OCI-LY1 (cell line): ENCODE measurements around the gene UST.

Experiments
- H2AFZ ChIP-seq: fragments of 200-600 bp; sonication (generic), shearing (Covaris generic); 2 replicates; pipeline ENCODE4 v1.6.0; 2014; ENCODE audit warnings: antibody characterized with exemption, mild to moderate bottlenecking, low read length
- H3F3A ChIP-seq: fragments of 200-600 bp; sonication (generic), shearing (Covaris generic); 2 replicates; pipeline ENCODE4 v1.6.0; 2014; ENCODE audit warnings: mild to moderate bottlenecking, antibody characterized with exemption, low read length, moderate library complexity; ENCODE audit not compliant: insufficient read depth
- H3K27ac ChIP-seq: fragments of 200-600 bp; sonication (generic); 2 replicates; pipeline ENCODE4 v1.5.1; 2014; ENCODE audit warnings: low read length, mixed run types, mild to moderate bottlenecking, low read depth; ENCODE audit not compliant: poor library complexity, severe bottlenecking
- H3K27me3 ChIP-seq: fragments of 200-600 bp; sonication (generic); 2 replicates; pipeline ENCODE4 v1.6.0; 2014; ENCODE audit warnings: antibody characterized with exemption, mild to moderate bottlenecking, low read length, moderate library complexity; ENCODE audit not compliant: insufficient read depth
- H3K36me3 ChIP-seq: fragments of 200-600 bp; sonication (generic); 2 replicates; pipeline ENCODE4 v1.6.1; 2014; ENCODE audit warnings: mild to moderate bottlenecking, antibody characterized with exemption, low read length, moderate library complexity, mixed read lengths; ENCODE audit not compliant: insufficient read depth
- H3K4me1 ChIP-seq: fragments of 200-600 bp; sonication (generic); 2 replicates; pipeline ENCODE4 v1.5.1; 2014; ENCODE audit warnings: mild to moderate bottlenecking, low read length, moderate library complexity; ENCODE audit not compliant: insufficient read depth, severe bottlenecking
- H3K4me2 ChIP-seq: fragments of 200-600 bp; sonication (generic), shearing (Covaris generic); 2 replicates; pipeline ENCODE4 v1.6.1; 2014; ENCODE audit warnings: low read length
- H3K4me3 ChIP-seq: fragments of 200-600 bp; sonication (generic); 2 replicates; pipeline ENCODE4 v1.5.1; 2014; ENCODE audit warnings: low read length, low read depth, mild to moderate bottlenecking, mixed read lengths; ENCODE audit not compliant: poor library complexity, severe bottlenecking
- H3K79me2 ChIP-seq: fragments of 200-600 bp; shearing (Covaris generic); 2 replicates; pipeline ENCODE4 v1.6.1; 2016; ENCODE audit warnings: mixed run types, low read length, mixed read lengths; ENCODE audit not compliant: insufficient read depth
- H3K9ac ChIP-seq: fragments of 200-600 bp; sonication (generic), shearing (Covaris generic); 2 replicates; pipeline ENCODE4 v1.6.1; 2014; ENCODE audit warnings: mild to moderate bottlenecking, low read length, mixed read lengths
- H3K9me2 ChIP-seq: fragments of 200-600 bp; sonication (generic), shearing (Covaris generic); 2 replicates; pipeline ENCODE4 v1.6.1; 2014; ENCODE audit warnings: low read depth, mild to moderate bottlenecking, low read length, mixed read lengths
- H3K9me3 ChIP-seq: fragments of 200-600 bp; shearing (Covaris generic); 2 replicates; pipeline ENCODE4 v1.6.1; 2014; ENCODE audit warnings: low read length, mixed read lengths
- H4K20me1 ChIP-seq: fragments of 200-600 bp; sonication (generic), shearing (Covaris generic); 2 replicates; pipeline ENCODE4 v1.6.0; 2016; ENCODE audit warnings: mild to moderate bottlenecking, low read length; ENCODE audit not compliant: insufficient read depth
- EZH2 ChIP-seq: fragments of 200-600 bp; sonication (generic), shearing (Covaris generic); IDR thresholded peaks from 2 replicates; pipeline ENCODE4 v1.8.0; 2017; ENCODE audit warnings: borderline replicate concordance, mixed run types, mild to moderate bottlenecking, antibody characterized with exemption, low read length, moderate library complexity, mixed read lengths
- TF ChIP-seq, protein P1 (sequence below): fragments of 200-600 bp; sonication (generic), shearing (Covaris generic); IDR thresholded peaks from 2 replicates; pipeline ENCODE4 v1.5.1; 2017; ENCODE audit warnings: mild to moderate bottlenecking, antibody characterized with exemption, low read length, moderate library complexity, mixed read lengths

UST gene

DNA sequence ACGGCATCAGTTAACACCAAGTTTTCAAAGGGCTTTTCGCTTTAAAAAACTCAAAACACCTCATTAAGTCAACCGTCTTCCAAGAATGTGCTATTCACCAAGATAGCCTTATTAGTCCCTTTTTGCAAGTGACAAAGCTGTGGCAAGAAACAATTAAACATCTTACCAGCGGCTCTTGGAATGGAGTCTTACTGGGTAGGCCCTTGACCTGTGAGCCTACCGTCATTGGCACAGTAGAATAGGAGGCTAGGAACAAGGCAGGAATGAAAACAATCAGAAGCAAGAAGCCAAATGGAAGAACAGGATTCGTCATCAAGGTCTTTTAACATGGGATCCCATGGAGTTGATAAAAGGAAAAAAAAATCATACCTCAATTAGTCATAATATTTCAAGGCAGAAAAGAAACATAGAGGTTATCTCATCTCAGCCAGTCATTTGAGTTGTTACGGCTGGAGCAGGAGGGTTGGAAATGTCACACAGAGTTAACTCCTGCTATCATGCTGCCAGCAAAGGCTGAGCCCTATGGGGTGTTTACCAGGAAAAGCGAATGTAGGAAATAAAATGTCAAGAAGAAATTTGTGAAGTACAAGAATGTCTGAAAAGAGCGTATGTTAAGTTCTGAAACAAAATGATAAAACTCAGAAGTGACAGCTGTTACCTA is 236.4 kb downstream of the UST start:
- no peaks in the 10 kb centered on the region for H3K36me3 ChIP-seq
- H3K27me3 ChIP-seq, result no peaks in the 10 kb centered on the region
- H3K4me2 ChIP-seq, result no peak overlapping the region
- no peak overlapping the region for H2AFZ ChIP-seq
- H3F3A ChIP-seq, result no peaks in the 10 kb centered on the region
- no peak overlapping the region for H3K4me3 ChIP-seq
- no peaks in the 10 kb centered on the region for H3K79me2 ChIP-seq
- H3K9me3 ChIP-seq, result no peaks in the 10 kb centered on the region
- TF ChIP-seq, protein P1, sequence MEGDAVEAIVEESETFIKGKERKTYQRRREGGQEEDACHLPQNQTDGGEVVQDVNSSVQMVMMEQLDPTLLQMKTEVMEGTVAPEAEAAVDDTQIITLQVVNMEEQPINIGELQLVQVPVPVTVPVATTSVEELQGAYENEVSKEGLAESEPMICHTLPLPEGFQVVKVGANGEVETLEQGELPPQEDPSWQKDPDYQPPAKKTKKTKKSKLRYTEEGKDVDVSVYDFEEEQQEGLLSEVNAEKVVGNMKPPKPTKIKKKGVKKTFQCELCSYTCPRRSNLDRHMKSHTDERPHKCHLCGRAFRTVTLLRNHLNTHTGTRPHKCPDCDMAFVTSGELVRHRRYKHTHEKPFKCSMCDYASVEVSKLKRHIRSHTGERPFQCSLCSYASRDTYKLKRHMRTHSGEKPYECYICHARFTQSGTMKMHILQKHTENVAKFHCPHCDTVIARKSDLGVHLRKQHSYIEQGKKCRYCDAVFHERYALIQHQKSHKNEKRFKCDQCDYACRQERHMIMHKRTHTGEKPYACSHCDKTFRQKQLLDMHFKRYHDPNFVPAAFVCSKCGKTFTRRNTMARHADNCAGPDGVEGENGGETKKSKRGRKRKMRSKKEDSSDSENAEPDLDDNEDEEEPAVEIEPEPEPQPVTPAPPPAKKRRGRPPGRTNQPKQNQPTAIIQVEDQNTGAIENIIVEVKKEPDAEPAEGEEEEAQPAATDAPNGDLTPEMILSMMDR, result no peak
- TF ChIP-seq EZH2, result no peak
- no peaks in the 10 kb centered on the region for H4K20me1 ChIP-seq
- H3K9me2 ChIP-seq, result no peaks in the 10 kb centered on the region
- no peak overlapping the region for H3K27ac ChIP-seq
- no peaks in the 10 kb centered on the region for H3K4me1 ChIP-seq
- H3K9ac ChIP-seq, result no peak overlapping the region

DNA sequence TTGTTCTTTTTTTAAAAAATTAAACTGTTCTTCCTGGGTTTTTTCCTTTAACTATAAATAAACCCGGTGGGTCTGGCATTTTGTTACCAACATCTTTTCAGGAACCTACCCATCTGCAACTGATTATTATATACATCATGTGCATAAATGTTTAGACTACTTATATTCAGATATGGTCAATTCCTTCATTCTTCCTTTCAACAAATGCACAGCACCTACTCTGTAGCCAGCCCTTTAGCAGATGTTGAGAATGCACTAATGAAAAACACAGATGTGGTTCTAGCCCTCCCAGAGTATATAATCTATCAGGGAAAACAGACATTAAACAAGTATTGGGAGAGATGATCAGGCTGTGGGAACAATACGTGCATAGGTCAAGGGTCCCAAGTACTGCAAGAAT is 237.1 kb downstream of the UST start:
- Histone ChIP-seq H3K9me3 (no peaks in the 10 kb centered on the region), H3F3A (no peaks in the 10 kb centered on the region), H4K20me1 (no peaks in the 10 kb centered on the region), H3K4me1 (no peaks in the 10 kb centered on the region), H3K36me3 (no peaks in the 10 kb centered on the region), H3K4me3 (no peak overlapping the region), H3K9me2 (no peaks in the 10 kb centered on the region), H3K4me2 (no peak overlapping the region), H3K9ac (no peak overlapping the region), H2AFZ (no peak overlapping the region), H3K27ac (no peak overlapping the region), H3K27me3 (no peaks in the 10 kb centered on the region), H3K79me2 (no peaks in the 10 kb centered on the region)
- TF ChIP-seq, protein P1, result no peak
- TF ChIP-seq EZH2, result no peak

DNA sequence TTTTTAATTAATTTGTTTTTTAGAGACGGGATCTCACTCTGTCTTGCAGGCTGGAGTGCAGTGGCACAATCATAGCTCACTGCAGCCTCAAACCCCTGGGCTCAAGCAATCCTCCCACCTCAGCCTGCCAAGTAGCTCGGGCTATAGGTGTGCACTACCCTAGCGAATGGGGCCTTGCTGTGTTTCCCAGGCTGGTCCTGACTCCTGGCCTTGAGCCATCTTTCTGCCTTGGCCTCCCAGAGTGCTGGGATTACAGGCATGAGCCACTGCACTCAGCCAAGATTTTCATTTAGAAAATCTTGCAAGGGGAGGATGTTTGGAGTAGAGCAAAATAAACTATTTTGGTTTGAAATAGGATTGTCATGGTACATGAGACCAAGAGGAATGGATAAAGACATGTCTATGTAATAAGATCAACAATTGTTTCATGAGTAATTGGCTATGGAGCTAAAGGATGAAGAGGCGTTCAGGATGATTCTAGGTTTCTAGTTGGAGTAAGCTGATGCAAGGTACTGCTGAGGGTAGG is 237.8 kb downstream of the UST start:
- TF ChIP-seq, protein P1, result no peak
- no peak for TF ChIP-seq EZH2
- Histone ChIP-seq H3K27ac (no peak overlapping the region), H3K4me3 (no peak overlapping the region), H3K79me2 (no peaks in the 10 kb centered on the region), H3K9me2 (no peaks in the 10 kb centered on the region), H4K20me1 (no peaks in the 10 kb centered on the region), H3K4me2 (no peak overlapping the region), H3K4me1 (no peaks in the 10 kb centered on the region), H3F3A (no peaks in the 10 kb centered on the region), H3K9me3 (no peaks in the 10 kb centered on the region), H3K9ac (no peak overlapping the region), H3K36me3 (no peaks in the 10 kb centered on the region), H2AFZ (no peak overlapping the region), H3K27me3 (no peaks in the 10 kb centered on the region)
